Upper lobe of left lung (tissue), 6 donors: ENCODE measurements around the gene MGAT1. TPM values are rescaled to one million over a fixed set of nuclear protein-coding genes. Genes with fewer than 3 reads are reported as not detected.

Source experiments
- ATAC-seq, 2 donors: fragments of 200-7000 bp; cut with Tn5 transposase; one replicate each; pipeline ENCODE4 v1.9.1; 2022; ENCODE audit warnings: mild to moderate bottlenecking in 2 of 2, moderate library complexity in 2 of 2; ENCODE audit not compliant: low FRiP score in 2 of 2
- DNase-seq, 2 donors: peaks; one replicate each; pipeline ENCODE4 v3.0.0-alpha.2; 2019 to 2020
- H3K27ac ChIP-seq, 4 donors: fragments of 200-600 bp; sonication (generic); one replicate each; pipeline ENCODE4 v1.5.1; 2016 to 2019
- H3K27me3 ChIP-seq, 4 donors: fragments of 200-600 bp; sonication (generic); one replicate each; pipeline ENCODE4 v1.5.1; 2017 to 2019
- H3K36me3 ChIP-seq, 4 donors: fragments of 200-600 bp; sonication (generic); one replicate each; pipeline ENCODE4 v1.5.1; 2016 to 2019
- H3K4me1 ChIP-seq, 4 donors: fragments of 200-600 bp; sonication (generic); one replicate each; pipeline ENCODE4 v1.5.1; 2018 to 2019
- H3K4me3 ChIP-seq, 4 donors: fragments of 200-600 bp; sonication (generic); one replicate each; pipeline ENCODE4 v1.5.1; 2017 to 2019; ENCODE audit warnings: mild to moderate bottlenecking in 2 of 4, moderate library complexity in 1 of 4
- H3K9me3 ChIP-seq, 4 donors: fragments of 200-600 bp; sonication (generic); one replicate each; pipeline ENCODE4 v1.5.1; 2018 to 2019
- CTCF ChIP-seq, 6 experiments: fragments of 450-650 bp in 4 of 6; fragments of 200-600 bp in 2 of 6; sonication (generic) in 2 of 6; IDR thresholded peaks; one replicate each; pipeline ENCODE4 v1.5.1; 2016 to 2019; ENCODE audit warnings: antibody characterized with exemption in 6 of 6
- EP300 ChIP-seq, 4 donors: sonication (generic); formaldehyde crosslinking; IDR thresholded peaks; one replicate each; pipeline ENCODE4 v1.5.1; 2017; ENCODE audit warnings: antibody characterized with exemption in 4 of 4, control low read depth in 2 of 4
- POLR2A ChIP-seq, 4 donors: fragments of 450-650 bp; IDR thresholded peaks; one replicate each; pipeline ENCODE4 v1.5.1; 2016 to 2017; ENCODE audit warnings: antibody characterized with exemption in 4 of 4, mild to moderate bottlenecking in 2 of 4
- POLR2AphosphoS5 ChIP-seq, 2 donors: sonication (generic); formaldehyde crosslinking; IDR thresholded peaks; one replicate each; pipeline ENCODE4 v1.5.1; 2017; ENCODE audit warnings: antibody characterized with exemption in 2 of 2
- WGBS, 2 donors: methylation state at CpG; one replicate each; pipeline ENCODE4 v1.1.5; 2017 to 2018; 5-methylcytosine and 5-hydroxymethylcytosine counted together
- total RNA-seq, 6 donors: library from RNA; depleted of rRNA in 4 of 6; stranded (reverse); fragments of >200 nt in 4 of 6; gene quantifications; one replicate each; pipeline versions ENCODE4 v1.1.0 to v1.2.1, GENCODE V29; 2016 to 2021
- donor health status: DM: no; HTN: no; CAD: no; lungs with moderate emphysema.
- donor health status: DM: no; HTN: yes; CAD: no; lungs with severe emphysema.

The MGAT1 gene
- total RNA-seq: 100 to 1,000 TPM; 148 to 392 (median 277) TPM

- WGBS, 2 donors: 0 to 1% methylated on average over 6 to 33 of the region's 87 CpGs
- ATAC-seq: peak; percentile 78 to 95
- H3K4me1 ChIP-seq: peaks cover 87 to 92% (median 90%) of the 10 kb centered on the region in 4 donors
These were observed at the start of gene MGAT1 for GRCh38 chr5:180802325-180803180. Gene MGAT1, minus strand, starts transcription at chr5:180802806. Its CDS starts 9,835 bp downstream, at chr5:180792971.

GRCh38 chr5:180850434-180851078, 48.0 kb upstream of the MGAT1 start:
- no peak for DNase-seq

More at GRCh38 chr5:180802325-180803180, at the start of gene MGAT1:
- H3K9me3 ChIP-seq: no peaks in the 10 kb centered on the region
- peak within 1 kb of the TSS; percentile 98 to 99 (median 99) for H3K27ac ChIP-seq
- DNase-seq: peak; percentile 93 to 97
- peak; percentile 71 to 85 for TF ChIP-seq POLR2AphosphoS5 (IDR thresholded peaks at IDR 0.05)
- TF ChIP-seq POLR2A (IDR thresholded peaks at IDR 0.05): peak; percentile 43 to 95 (median 80)
- peak in 2 of 6 experiments; percentile 9 to 25 for TF ChIP-seq CTCF (IDR thresholded peaks at IDR 0.05)
- peak in 1 of 4 donors; percentile 29 for TF ChIP-seq EP300 (IDR thresholded peaks at IDR 0.05)
- H3K4me3 ChIP-seq: peak within 1 kb of the TSS; percentile 69 to 95 (median 84)
- H3K27me3 ChIP-seq: no peaks in the 10 kb centered on the region
- H3K36me3 ChIP-seq: peaks cover 0 to 7% (median 0%) of the 10 kb centered on the region in 4 donors

GRCh38 chr5:180849827-180850226, 47.2 kb upstream of the MGAT1 start:
- TF ChIP-seq CTCF (IDR thresholded peaks at IDR 0.05) (no peak), EP300 (IDR thresholded peaks at IDR 0.05) (no peak), POLR2A (IDR thresholded peaks at IDR 0.05) (no peak), POLR2AphosphoS5 (IDR thresholded peaks at IDR 0.05) (no peak)
- DNase-seq (no peak), ATAC-seq (no peak)
- Histone ChIP-seq H3K4me3 (no peak overlapping the region), H3K36me3 (peaks cover 6 to 48% (median 24%) of the 10 kb centered on the region in 4 donors), H3K4me1 (peaks cover 0 to 11% (median 5%) of the 10 kb centered on the region in 4 donors), H3K9me3 (peaks cover 0 to 15% (median 9%) of the 10 kb centered on the region in 4 donors), H3K27me3 (no peaks in the 10 kb centered on the region), H3K27ac (no peak overlapping the region)
- WGBS, 2 donors: 88 to 93% methylated on average over 4 of the region's 4 CpGs

More at GRCh38 chr5:180850434-180851078, 48.0 kb upstream of the MGAT1 start:
- Histone ChIP-seq H3K9me3 (peaks cover 0 to 15% (median 9%) of the 10 kb centered on the region in 4 donors), H3K36me3 (peaks cover 6 to 53% (median 26%) of the 10 kb centered on the region in 4 donors), H3K4me1 (peaks cover 0 to 11% (median 5%) of the 10 kb centered on the region in 4 donors), H3K4me3 (no peak overlapping the region), H3K27ac (no peak overlapping the region), H3K27me3 (no peaks in the 10 kb centered on the region)
- no peak for ATAC-seq
- TF ChIP-seq CTCF (IDR thresholded peaks at IDR 0.05): no peak
- no peak for TF ChIP-seq POLR2AphosphoS5 (IDR thresholded peaks at IDR 0.05)
- no peak for TF ChIP-seq EP300 (IDR thresholded peaks at IDR 0.05)
- no peak for TF ChIP-seq POLR2A (IDR thresholded peaks at IDR 0.05)
- 96 to 98% methylated on average over 10 of the region's 10 CpGs for WGBS, 2 donors

- ATAC-seq (no peak), DNase-seq (no peak)
- Histone ChIP-seq H3K27ac (no peak overlapping the region), H3K36me3 (peaks cover 6 to 47% (median 24%) of the 10 kb centered on the region in 4 donors), H3K9me3 (peaks cover 0 to 15% (median 9%) of the 10 kb centered on the region in 4 donors), H3K27me3 (no peaks in the 10 kb centered on the region), H3K4me1 (peaks cover 0 to 5% (median 5%) of the 10 kb centered on the region in 4 donors), H3K4me3 (no peak overlapping the region)
- WGBS, 2 donors: 100% methylated on average over 1 of the region's 1 CpG
- TF ChIP-seq POLR2A (IDR thresholded peaks at IDR 0.05) (no peak), POLR2AphosphoS5 (IDR thresholded peaks at IDR 0.05) (no peak), EP300 (IDR thresholded peaks at IDR 0.05) (no peak), CTCF (IDR thresholded peaks at IDR 0.05) (no peak)
These were observed 46.3 kb upstream of the MGAT1 start for GRCh38 chr5:180848878-180849277.
